CD4-positive, alpha-beta T cell treated with Interleukin-2 at 100 ng/mL for 4 hours (primary cell): Measurements from ENCODE around the gene DPY30.

Experiments used
- DNase-seq: peaks from one replicate; pipeline ENCODE4 v3.0.0-alpha.2; 2020; ENCODE audit warnings: low spot score

Gene DPY30

GRCh38 chr2:32009516-32010256 is 29.9 kb downstream of the DPY30 start:
- peak; percentile 26 for DNase-seq

DNA sequence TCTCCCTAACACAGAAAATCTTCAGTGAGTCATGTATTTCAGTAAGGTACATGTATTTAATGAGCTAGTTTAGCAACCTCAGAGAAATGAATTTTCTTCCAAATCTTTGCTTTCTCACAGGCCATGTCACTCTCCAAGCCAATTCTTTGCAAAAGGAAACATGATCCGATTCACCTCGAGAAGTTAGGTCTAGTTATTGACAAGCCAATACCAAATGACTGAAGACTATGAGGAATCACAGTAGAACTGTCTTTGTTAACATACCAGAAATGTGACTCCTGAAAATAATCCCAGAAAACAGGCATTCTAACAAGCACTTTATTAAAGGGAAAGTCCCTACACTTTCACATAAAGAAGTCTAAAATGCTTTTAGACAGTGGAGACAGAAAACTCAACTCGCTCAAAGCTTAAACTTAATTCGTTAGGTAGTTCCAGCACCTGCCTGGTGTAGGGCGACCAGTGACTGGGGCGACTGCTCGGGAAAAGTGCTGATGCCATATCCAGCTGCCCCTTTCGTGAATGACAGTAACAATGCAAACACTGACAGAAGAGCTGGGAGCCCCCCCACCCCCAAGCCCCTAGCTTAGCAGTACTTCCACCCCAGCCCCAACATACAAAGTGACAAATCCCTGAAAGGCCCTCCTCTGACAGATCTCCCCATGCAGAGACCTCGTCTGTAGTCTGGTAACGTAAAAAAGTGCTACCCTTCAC is 30.6 kb downstream of the DPY30 start:
- DNase-seq = no peak

DNA sequence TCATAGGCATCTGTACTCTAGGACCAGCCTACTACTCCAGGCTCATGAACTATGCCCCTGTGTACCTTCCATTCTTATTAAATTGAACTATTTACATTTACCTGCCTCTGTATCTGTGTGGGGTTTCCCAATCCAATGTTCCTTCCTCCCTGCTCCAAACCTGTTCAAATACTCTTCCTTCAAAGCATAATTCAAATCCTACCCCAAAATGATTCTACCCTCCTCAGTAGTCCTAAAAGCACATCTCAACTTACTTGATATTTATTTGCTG is 32.5 kb downstream of the DPY30 start:
- no peak for DNase-seq

DNA sequence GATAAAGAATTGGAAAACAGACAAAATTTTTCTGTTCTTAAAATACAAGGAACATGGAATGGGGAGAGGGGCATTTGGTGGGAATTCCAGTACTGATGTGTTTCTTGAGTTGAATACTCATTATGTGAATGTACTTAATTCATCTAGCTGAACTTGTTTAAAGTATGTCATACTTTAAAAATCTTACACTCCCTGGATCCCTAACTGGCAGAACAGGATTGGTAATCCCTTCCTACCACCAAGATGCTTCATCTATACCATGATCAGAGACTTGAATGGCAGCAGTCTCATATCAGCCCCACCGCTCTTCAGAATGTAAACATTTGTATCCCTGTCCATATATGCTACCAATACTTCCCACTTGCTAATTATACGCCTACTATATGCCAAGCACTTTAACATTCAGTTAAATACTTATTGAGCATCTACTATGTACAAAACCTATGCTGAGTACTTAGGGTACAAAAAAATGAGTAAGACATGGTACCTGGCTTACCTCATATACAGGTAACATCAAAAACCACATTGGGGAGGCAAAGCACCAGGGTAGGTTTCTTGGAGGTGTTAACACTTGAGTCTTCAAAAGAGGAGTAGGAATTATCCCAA is 34.1 kb downstream of the DPY30 start:
- no peak for DNase-seq

GRCh38 chr2:32003791-32004190 is 35.8 kb downstream of the DPY30 start:
- DNase-seq = no peak

- DNase-seq = no peak
Observed at GRCh38 chr2:32002406-32002805, 37.2 kb downstream of the DPY30 start.

DNA sequence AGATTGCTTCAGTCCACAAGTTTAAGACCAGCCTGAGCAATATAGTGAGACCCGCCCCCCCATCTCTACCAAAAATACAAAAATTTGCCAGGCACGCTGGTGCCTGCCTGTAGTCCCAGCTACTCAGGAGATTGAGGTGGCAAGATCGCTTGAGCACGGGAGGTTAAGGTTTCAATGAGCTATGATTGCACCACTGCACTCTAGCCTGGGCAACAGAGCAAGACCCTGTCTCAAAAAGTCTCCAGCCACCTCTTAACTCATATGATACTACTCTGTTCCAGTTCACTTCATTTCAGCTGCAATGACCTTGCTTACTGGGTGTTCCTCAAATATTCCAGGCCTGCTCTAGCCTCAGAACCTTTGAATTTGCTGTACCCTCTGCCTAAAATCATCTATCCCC is 40.2 kb downstream of the DPY30 start:
- DNase-seq = no peak

DNA sequence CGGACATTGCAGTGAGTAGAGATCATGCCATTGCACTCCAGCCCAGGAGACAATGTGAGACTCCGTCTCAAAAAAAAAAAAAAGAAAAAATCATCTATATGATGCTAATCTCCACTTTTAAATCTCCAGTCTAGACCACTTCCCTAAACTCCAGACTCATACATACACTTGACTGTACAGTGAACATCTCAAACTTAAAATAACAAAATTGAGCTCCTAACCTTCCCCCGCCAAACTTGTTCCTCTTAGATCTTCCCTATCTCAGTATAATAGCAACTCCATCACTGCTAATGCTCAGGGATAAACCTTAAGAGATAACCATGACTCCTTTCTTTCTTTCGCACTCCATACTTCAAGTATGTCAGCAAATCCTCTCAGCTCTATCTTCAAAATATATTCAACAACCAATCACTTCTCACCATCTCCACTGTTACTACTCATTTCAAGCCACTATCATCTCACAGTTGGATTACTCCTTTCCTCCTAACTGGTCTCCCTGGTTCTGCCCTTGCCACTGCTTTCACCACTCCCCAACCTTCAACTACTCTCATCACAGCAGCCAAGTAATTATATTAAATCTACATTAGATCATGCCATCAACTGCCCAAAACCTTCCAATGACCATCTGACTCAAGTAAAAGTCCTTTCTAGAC is 40.7 kb downstream of the DPY30 start:
- DNase-seq = no peak

DNA sequence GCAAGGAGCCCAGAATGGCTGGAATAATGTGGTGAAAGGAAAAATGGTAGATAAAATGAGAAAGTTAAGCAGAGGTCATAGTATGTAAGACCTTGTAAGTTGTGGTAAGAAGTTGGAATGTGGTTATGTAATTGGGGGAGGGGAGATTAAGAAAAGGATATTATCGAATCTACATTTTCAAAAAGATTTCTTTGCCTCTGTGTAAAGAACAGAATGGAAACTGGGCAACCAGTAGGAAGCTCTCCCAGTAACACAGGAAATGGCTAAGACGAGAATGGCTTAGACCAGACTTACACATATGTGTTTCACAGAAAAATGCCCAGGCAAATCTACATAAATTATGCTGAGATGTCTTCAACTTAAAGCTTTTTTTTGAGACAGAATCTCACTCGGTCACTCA is 42.0 kb downstream of the DPY30 start:
- no peak for DNase-seq

DNA sequence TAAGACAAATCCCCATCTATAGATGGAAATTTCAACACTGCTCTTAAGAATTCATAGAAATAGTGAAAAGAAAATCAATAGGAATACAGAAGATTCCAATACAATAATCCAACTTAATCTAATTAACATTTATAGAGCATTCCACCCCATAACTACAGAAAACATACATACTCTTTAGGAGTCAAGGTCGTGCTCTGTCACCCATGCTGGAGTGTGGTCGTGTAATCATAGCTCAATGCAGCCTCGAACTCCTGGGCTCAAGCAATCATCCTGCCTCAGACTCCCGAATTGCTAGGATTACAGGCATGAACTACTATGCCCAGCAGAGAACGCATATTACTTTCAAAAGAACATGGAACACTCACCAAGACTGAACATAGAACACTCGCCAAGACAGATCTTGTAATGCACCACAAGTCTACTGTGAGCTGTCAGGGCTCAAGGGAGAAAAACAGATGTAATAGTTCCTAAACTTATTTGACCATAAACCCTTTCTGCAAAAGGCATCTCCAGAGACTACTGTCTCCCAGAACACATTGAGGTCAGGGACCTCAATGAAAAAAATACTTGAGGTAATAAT is 42.9 kb downstream of the DPY30 start:
- no peak for DNase-seq

DNA sequence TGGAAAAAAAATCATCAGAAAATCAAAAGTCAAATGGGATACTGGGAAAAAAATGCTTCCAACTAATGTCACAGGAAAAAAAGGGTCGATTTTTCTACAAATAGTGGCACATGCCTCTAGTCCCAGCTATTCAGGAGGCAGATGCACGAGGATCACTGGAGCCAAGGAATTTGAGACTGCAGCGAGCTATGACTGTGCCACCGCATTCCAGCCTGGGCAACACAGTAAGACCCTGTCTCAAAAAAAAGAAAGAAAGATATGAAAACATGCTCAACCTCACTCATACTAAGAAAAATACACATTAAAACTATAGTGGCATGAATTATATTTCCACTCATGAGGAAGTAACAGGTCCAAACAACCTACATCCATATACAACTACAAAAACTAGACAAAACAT is 46.7 kb downstream of the DPY30 start:
- DNase-seq = no peak

- no peak for DNase-seq
Observed at GRCh38 chr2:31992025-31992579, 47.5 kb downstream of the DPY30 start.

- no peak for DNase-seq
Observed at GRCh38 chr2:31989946-31990345, 49.7 kb downstream of the DPY30 start.

DNA sequence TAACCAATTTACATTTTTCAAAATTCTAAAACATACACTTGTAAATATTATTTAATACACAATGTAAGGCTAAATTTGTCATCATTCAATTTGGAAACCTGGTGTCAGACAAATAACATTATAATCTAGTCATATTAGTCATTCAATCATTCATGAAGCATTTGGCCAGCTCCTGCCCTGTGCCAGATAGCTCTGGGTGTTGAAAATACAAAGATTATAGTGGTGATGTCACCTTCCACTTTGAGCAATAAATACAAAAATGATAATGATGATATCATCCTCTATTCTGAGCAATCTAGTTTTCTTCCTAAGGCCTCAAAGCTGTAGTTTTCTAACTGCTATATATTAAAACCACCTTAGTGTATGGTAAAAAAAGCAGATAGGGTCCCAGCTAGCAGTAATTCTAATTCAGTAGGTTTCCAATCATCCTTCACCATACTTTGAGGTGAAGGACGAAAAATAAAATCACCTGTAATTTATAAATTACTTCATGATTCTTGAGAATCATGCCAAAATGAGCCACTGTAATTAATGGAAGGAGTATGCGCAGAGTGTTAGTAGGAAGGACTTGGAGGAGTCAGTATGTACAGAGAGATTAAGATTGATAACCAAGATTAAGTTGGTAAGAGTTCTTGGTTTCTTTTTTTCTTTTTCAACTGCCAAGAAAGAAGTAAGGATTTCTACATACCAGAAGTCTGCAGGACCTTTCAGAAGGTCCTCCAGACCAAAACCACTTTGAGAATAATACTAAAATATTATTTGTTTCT is 52.0 kb downstream of the DPY30 start:
- DNase-seq = peak; percentile 20

- DNase-seq = no peak
Observed at GRCh38 chr2:31986906-31987305, 52.7 kb downstream of the DPY30 start.

DNA sequence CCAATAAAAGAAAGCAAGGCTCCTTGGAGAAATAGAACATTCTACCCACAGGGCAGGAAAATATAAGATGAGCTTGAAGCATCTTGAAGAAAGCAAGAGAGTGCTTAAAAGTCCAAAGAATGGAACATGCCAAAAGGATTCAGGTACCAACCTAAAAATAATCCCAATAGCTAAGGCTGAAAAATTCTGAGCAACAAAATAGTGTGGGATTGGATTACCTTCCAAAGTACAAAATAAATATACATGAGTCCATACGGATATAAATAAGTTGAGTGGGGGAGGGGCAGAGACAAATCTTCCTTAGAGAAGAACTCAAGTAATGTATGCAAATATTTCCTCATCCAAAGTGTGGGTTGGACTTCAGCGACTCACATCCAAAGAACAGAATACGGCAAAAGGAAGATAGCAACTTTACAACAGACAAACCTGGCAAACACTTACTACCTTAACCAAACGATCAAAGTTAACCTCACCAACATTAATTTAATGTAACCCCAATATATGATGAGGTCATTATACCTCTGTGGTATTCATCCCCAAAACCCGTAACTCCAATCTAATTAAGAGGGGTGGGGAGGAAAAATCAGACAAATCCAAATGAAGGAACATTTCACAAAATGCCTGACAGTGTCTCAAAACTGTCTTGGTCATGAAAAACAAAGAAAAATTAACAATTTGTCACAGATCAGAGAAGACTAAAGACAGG is 55.7 kb downstream of the DPY30 start:
- DNase-seq = no peak

DNA sequence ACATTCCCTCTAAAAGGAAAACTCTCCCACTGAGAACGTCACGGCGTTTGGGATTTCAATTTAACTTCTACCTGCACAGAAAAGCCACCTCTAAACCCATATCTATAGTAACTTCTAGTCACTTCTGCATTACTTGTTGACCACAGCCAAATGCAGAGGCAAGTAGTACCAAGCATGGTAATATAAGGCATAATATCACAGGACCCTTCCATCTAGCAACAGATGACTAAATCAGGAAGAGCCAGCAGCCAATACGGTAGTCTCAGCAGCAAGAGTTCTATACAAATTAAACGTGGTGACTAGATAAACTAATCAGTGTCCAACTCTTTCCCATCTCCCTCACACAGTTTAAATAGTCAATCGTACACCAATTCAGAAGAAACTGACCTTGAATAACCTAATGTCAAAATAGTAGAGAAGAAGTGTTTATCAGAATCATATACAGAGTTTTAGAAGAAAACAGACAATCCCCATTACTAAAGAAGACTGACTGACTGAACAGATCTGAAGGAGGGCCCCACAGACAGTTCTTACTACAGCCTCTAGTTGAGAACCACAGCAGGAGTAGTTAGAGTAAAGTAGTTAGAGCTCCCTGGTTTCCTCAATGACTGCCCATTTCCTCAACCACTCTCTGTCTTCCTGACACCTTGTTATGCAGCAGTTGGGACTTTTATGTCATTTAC is 58.8 kb downstream of the DPY30 start:
- peak; percentile 22 for DNase-seq

- DNase-seq = no peak
Observed at GRCh38 chr2:31979956-31980355, 59.6 kb downstream of the DPY30 start.

DNA sequence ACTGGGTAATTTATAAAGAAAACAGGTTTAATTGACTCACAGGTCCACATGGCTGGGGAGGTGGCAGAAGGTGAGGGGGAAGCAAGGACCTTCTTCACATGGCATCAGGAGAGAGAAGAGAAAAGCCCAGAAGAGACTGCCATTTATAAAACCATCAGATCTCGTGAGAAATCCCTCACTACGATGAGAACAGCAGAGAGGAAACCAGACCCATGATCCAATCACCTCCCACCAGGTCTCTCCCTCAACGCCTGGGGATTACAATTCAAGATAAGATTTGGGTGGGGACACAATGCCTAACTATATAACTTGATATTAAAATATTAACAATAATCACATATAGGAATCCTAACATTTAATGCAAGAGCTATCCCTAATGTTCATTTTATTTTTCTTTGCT is 60.6 kb downstream of the DPY30 start:
- DNase-seq = no peak

DNA sequence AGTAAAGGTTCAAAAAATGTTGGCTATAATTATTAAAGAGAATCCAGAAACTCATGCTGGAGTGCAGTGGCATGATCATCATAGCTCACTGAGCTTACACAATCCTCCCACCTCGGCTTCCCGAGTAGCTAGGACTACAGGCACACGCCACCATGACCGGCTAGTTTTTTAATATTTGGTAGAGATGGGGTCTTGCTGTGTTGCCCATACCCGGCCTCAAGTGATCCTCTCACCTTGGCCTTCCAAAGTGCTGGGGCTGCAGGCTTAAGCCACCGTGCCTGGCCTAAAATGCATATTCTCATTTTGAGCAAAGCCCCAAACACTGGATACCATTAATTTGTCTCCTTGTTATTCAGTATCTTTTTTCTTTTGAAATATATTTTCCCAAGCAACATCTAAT is 61.2 kb downstream of the DPY30 start:
- DNase-seq = no peak
